K562 (cell line): ENCODE data around the gene AFF1. TPM values are rescaled to one million over a fixed set of nuclear protein-coding genes. Genes with fewer than 3 reads are reported as not detected.

Experiments
- CXXC5 ChIP-seq: fragments of 250-450 bp; sonication (Bioruptor Pico); IDR thresholded peaks from 2 replicates; pipeline ENCODE4 v1.8.0; 2022; ENCODE audit warnings: inconsistent platforms, mild to moderate bottlenecking, moderate library complexity
- GABPB1 ChIP-seq: sonication (generic); formaldehyde crosslinking; IDR thresholded peaks from 2 replicates; pipeline ENCODE4 v1.8.0; 2022; ENCODE audit warnings: mild to moderate bottlenecking, missing genetic modification reagents
- MTA3 ChIP-seq: fragments of 450-650 bp; formaldehyde crosslinking; IDR thresholded peaks from 2 replicates; pipeline ENCODE4 v1.6.1; 2017; ENCODE audit warnings: mild to moderate bottlenecking, borderline replicate concordance
- NONO ChIP-seq, 2 experiments: fragments of 200-400 bp in 1 of 2; fragments of 450-650 bp in 1 of 2; formaldehyde crosslinking in 1 of 2; IDR thresholded peaks; 2 replicates each; pipeline ENCODE4 v1.6.1; 2017; ENCODE audit warnings: low read depth in 2 of 2, mild to moderate bottlenecking in 2 of 2, moderate library complexity in 2 of 2, low read length in 1 of 2
- PHF21A ChIP-seq: fragments of 450-650 bp; IDR thresholded peaks from 2 replicates; pipeline ENCODE4 v1.6.1; 2017; ENCODE audit warnings: low read depth, borderline replicate concordance
- RBFOX2 ChIP-seq: fragments of 200-400 bp; formaldehyde crosslinking; IDR thresholded peaks from 2 replicates; pipeline ENCODE4 v1.6.1; 2017; ENCODE audit warnings: low read depth, mild to moderate bottlenecking, low read length, moderate library complexity
- SMARCC2 ChIP-seq: fragments of 450-650 bp; IDR thresholded peaks from 2 replicates; pipeline ENCODE4 v1.6.1; 2017; ENCODE audit warnings: antibody characterized with exemption, moderate library complexity, mild to moderate bottlenecking, low read depth
- TAF9B ChIP-seq: fragments of 450-650 bp; IDR thresholded peaks from 2 replicates; pipeline ENCODE4 v1.6.1; 2018; ENCODE audit warnings: mild to moderate bottlenecking; ENCODE audit not compliant: partially characterized antibody
- ZBTB49 ChIP-seq: sonication (generic); formaldehyde crosslinking; IDR thresholded peaks from 2 replicates; pipeline ENCODE4 v1.8.0; 2022; ENCODE audit warnings: missing genetic modification reagents, mild to moderate bottlenecking, borderline replicate concordance
- ZFX ChIP-seq: sonication (generic); formaldehyde crosslinking; IDR thresholded peaks from 2 replicates; pipeline ENCODE4 v1.8.0; 2022; ENCODE audit warnings: mild to moderate bottlenecking, missing genetic modification reagents, moderate library complexity
- ZNF12 ChIP-seq: sonication (generic); formaldehyde crosslinking; IDR thresholded peaks from 2 replicates; pipeline ENCODE4 v1.4.0; 2020; ENCODE audit warnings: mild to moderate bottlenecking, missing genetic modification reagents
- ZNF165 ChIP-seq: fragments of 250-450 bp; sonication (Bioruptor Pico); IDR thresholded peaks from 2 replicates; pipeline ENCODE4 v1.4.0; 2020; ENCODE audit warnings: borderline replicate concordance
- ZNF175 ChIP-seq: fragments of 200-800 bp; sonication (Bioruptor generic); IDR thresholded peaks from 2 replicates; pipeline ENCODE4 v1.6.1; 2016; ENCODE audit warnings: low read depth, mild to moderate bottlenecking, missing genetic modification characterization, missing compliant biosample characterization
- ZNF354B ChIP-seq: fragments of 250-450 bp; sonication (Bioruptor Pico); IDR thresholded peaks from 2 replicates; pipeline ENCODE4 v1.4.0; 2020
- ZNF644 ChIP-seq: fragments of 200-800 bp; sonication (Bioruptor generic); IDR thresholded peaks from 2 replicates; pipeline ENCODE4 v1.6.1; 2016; ENCODE audit warnings: low read depth, missing genetic modification characterization, missing compliant biosample characterization
- polyA plus RNA-seq, 8 experiments: library from polyadenylated mRNA; depleted of rRNA in 4 of 8; stranded (reverse) in 5 of 8; unstranded in 3 of 8; fragments of >200 nt; fragmentation: Nextera tagmentation in 2 of 8; fragmentation: Illumina TruSeq in 1 of 8; extraction: Ambion mirVana in 2 of 8; extraction: Trizol in 1 of 8; gene quantifications; 2 replicates each; pipeline versions ENCODE4 v1.2.1 to v1.2.3, GENCODE V29; 2011 to 2014; ENCODE audit warnings: inconsistent platforms in 1 of 8, missing spikeins in 1 of 8
- total RNA-seq, 7 experiments: library from RNA; depleted of rRNA in 6 of 7; stranded (reverse); fragments of >200 nt in 6 of 7; fragmentation: Illumina TruSeq in 2 of 7; extraction: Trizol in 2 of 7; gene quantifications; 2 replicates each; pipeline versions ENCODE4 v1.2.1 to v1.2.3, GENCODE V29; 2011 to 2021; ENCODE audit warnings: low replicate concordance in 1 of 7
- TF ChIP-seq, protein P1 (sequence below): fragments of 250-450 bp; sonication (Bioruptor Pico); IDR thresholded peaks from 2 replicates; pipeline ENCODE4 v1.4.0; 2020
- TF ChIP-seq, protein P2 (sequence below): sonication (generic); formaldehyde crosslinking; IDR thresholded peaks from 2 replicates; pipeline ENCODE4 v1.8.1; 2023; ENCODE audit warnings: mild to moderate bottlenecking, missing genetic modification reagents

AFF1 gene
- total and polyA plus RNA-seq, 9 of the 15 experiments (the other 6 are each of a cell fraction or from before 2014, with no cell fraction given) = 4.1 to 47.5 (median 17.2) TPM

DNA sequence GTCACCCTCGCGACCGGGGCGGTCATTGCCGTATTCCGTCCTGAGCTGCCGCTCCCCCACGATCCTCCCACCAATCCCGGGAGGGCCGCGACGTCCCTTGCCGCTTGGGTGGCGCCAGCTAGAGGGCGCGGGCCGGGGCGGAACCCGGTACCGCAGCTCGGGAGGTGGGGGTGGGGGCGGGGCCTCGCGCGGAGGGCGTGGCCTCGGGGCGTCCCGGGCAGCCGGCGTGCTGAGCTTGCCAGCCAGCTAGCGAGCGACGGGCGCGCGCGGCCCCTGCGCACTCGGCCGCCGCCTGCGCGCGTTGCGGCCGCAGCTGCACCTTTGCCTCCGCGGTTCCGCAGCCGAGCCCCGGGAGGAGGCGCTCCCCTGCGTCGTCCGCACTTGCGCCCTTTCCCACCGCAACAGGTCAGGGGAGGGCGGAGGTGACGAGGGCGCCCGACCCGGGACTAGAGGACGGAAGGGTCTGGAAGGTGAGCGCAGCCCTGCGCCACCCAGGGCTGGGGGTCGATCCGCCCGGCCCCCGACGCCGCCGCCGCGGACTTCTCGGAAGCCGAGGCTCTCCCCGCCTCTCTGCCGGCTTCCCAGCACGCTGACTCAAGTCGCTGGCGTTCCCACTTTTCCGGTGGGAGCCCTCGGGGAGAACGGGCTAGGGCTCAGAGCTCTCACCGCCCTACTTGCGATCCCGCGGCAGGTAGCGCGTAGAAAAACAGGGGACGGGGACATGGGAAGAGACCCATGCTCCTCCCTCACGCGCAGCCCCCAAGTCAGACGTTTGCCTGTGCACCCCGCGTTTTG, at the start of gene AFF1 (continued):
- TF ChIP-seq TAF9B = no peak
- TF ChIP-seq, protein P1, sequence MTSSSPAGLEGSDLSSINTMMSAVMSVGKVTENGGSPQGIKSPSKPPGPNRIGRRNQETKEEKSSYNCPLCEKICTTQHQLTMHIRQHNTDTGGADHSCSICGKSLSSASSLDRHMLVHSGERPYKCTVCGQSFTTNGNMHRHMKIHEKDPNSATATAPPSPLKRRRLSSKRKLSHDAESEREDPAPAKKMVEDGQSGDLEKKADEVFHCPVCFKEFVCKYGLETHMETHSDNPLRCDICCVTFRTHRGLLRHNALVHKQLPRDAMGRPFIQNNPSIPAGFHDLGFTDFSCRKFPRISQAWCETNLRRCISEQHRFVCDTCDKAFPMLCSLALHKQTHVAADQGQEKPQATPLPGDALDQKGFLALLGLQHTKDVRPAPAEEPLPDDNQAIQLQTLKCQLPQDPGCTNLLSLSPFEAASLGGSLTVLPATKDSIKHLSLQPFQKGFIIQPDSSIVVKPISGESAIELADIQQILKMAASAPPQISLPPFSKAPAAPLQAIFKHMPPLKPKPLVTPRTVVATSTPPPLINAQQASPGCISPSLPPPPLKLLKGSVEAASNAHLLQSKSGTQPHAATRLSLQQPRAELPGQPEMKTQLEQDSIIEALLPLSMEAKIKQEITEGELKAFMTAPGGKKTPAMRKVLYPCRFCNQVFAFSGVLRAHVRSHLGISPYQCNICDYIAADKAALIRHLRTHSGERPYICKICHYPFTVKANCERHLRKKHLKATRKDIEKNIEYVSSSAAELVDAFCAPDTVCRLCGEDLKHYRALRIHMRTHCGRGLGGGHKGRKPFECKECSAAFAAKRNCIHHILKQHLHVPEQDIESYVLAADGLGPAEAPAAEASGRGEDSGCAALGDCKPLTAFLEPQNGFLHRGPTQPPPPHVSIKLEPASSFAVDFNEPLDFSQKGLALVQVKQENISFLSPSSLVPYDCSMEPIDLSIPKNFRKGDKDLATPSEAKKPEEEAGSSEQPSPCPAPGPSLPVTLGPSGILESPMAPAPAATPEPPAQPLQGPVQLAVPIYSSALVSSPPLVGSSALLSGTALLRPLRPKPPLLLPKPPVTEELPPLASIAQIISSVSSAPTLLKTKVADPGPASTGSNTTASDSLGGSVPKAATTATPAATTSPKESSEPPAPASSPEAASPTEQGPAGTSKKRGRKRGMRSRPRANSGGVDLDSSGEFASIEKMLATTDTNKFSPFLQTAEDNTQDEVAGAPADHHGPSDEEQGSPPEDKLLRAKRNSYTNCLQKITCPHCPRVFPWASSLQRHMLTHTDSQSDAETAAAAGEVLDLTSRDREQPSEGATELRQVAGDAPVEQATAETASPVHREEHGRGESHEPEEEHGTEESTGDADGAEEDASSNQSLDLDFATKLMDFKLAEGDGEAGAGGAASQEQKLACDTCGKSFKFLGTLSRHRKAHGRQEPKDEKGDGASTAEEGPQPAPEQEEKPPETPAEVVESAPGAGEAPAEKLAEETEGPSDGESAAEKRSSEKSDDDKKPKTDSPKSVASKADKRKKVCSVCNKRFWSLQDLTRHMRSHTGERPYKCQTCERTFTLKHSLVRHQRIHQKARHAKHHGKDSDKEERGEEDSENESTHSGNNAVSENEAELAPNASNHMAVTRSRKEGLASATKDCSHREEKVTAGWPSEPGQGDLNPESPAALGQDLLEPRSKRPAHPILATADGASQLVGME = 0 out of 2 replicates have a peak, but pooled peaks have one; percentile 35
- TF ChIP-seq ZNF644 (tag) = peak; percentile 63; the same call in 1 of the 2 replicates
- peak; percentile 73 for TF ChIP-seq GABPB1
- TF ChIP-seq ZNF165 = no peak
- no peak for TF ChIP-seq ZNF175 (CRISPR knock-in tag)
- TF ChIP-seq ZNF12 (CRISPR knock-in tag) = no peak
- TF ChIP-seq RBFOX2 = peak; percentile 87
- TF ChIP-seq MTA3 = peak; percentile 83; the same call in 1 of the 2 replicates
- no peak for TF ChIP-seq ZBTB49
- peak; percentile 27; the same call in 1 of the 2 replicates for TF ChIP-seq PHF21A
- peak; percentile 57 for TF ChIP-seq ZFX (CRISPR knock-in tag)
- peak; percentile 29 to 70; a peak in 2 of 4 replicates for TF ChIP-seq NONO (IDR thresholded peaks at IDR 0.05; ENCODE audit: low read depth in 2 of 2, low read length in 1 of 2)
- TF ChIP-seq ZNF354B (CRISPR knock-in tag) = no peak
- no peak for TF ChIP-seq SMARCC2
- TF ChIP-seq CXXC5 (CRISPR knock-in tag) = peak; percentile 95
- TF ChIP-seq, protein P2, sequence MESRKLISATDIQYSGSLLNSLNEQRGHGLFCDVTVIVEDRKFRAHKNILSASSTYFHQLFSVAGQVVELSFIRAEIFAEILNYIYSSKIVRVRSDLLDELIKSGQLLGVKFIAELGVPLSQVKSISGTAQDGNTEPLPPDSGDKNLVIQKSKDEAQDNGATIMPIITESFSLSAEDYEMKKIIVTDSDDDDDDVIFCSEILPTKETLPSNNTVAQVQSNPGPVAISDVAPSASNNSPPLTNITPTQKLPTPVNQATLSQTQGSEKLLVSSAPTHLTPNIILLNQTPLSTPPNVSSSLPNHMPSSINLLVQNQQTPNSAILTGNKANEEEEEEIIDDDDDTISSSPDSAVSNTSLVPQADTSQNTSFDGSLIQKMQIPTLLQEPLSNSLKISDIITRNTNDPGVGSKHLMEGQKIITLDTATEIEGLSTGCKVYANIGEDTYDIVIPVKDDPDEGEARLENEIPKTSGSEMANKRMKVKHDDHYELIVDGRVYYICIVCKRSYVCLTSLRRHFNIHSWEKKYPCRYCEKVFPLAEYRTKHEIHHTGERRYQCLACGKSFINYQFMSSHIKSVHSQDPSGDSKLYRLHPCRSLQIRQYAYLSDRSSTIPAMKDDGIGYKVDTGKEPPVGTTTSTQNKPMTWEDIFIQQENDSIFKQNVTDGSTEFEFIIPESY (CRISPR knock-in tag) = 0 out of 2 replicates have a peak, but pooled peaks have one; percentile 37
